NCI-H2081 (cell line): ENCODE results near the gene PRKAR1B.
"Not testable (repeated sequence)": the region's sequence is repeated elsewhere in the genome, so short reads cannot be mapped to it uniquely, and the experiment has no call there.

Source experiments
- DNase-seq, 2 experiments: peaks; one replicate each; lab custom pipeline; 2025; lab: John Stamatoyannopoulos, UW

PRKAR1B gene

DNA sequence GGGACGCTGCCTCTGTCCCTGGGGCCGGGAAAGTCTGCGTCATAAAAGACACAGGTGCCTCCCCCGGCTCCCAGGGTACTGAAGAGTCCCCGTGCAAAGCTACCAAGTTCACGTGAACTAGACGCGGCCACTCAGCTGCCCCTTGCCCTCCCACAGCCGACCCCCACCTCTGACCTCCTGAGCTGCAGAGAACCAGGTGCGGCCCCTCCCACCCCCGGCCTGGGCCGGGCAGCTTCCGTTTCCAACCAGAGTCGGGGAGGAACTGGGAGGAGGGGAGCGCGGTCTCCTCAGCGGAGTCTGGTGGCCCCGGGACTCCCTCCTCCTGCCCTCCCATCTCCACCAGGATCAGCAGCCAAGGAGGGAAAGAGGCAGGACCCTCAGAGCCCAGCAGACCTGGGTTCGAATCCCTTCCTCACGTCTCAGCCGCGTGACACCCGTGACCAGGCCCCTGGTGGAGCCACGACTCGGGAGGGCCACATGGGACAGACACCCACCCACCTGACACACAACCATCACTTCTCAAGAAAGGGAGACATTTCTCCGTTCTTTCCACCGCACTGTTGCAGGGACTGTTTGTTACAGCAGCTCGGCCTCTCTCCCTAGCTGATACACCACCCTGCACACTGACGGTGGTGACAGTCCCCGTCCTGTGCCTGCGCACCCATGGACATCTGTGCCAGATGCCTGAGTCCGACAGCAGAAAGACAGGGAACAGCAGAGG, 170.1 kb downstream of the PRKAR1B start:
- DNase-seq = no peak

DNA sequence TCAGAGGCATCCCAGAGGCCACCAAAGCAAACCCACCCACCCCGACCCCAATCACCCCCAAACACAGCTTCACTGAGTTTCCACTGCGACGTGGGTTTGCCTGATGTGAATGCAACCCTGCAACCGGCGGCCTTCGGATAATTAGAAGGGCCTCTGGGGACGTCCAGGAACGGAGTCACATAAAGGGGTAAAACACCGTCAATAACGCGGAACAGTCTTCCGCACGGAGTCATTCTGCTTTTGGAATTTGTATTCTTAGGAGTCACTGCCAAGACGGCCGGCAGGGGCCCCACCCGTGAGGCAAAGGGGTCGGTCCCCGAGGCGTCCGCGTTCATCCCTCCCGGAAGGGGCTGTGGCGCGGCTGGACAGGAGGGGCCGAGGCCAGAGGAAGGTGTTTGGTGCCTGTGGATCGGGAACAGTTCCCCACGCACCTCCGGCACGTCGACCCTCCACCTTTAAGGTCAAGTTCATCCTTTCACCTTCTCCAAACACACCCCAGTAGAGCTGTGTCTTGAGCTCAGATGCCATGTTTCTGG, 170.7 kb downstream of the PRKAR1B start:
- no peak for DNase-seq

DNA sequence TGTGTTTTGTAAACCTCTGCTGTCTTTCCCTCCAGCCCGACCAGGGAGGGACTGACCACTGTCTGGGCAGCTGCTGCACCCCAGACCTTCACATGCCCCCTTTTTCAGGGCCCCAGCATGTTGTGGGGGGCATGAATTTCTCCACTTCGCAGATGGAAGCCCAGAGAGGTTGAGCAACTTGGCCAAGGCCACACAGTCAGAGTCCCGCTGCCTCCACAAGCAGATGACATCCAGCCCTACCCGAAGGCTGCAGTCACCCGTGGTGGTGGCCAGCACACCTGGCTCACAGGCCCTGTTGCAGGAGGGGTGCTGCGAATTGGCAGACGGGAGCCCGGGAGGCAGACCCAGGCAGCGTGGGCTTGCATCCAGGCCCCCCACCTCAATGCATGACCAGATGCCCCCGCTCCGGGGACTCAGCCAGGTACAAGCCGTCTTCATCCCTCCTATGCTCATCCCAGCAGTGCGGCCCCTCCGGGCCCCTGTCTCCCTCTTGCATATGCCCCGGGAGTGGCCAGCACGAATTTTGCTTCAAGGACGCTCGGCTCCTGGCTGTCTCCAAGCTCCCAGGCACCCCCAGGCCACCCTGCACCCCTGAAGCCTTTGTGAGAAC, 171.4 kb downstream of the PRKAR1B start:
- no peak for DNase-seq

DNA sequence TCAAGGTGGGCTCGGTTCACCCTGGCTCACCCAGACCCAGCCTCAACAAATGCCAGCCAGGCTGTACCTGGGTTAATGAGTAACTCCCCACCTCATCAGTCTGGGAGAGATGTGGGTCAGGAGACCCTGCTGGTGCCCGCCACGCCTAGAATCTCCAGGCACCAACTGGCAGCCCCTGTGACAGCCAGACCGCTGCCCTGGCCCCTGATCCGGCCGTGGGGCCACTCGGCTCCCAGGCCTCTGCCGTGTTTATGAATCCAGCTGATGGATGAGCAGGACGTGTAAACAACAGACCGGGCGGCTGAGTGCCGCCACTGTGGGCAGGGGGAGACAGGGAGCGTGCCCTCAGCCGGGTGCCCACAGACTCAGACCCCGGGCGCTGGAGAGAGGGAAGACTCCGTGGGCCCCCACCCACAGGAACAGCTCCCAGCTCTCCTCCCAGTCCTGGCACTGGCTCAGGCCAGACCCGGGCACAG, 173.4 kb downstream of the PRKAR1B start:
- no peak for DNase-seq

DNA sequence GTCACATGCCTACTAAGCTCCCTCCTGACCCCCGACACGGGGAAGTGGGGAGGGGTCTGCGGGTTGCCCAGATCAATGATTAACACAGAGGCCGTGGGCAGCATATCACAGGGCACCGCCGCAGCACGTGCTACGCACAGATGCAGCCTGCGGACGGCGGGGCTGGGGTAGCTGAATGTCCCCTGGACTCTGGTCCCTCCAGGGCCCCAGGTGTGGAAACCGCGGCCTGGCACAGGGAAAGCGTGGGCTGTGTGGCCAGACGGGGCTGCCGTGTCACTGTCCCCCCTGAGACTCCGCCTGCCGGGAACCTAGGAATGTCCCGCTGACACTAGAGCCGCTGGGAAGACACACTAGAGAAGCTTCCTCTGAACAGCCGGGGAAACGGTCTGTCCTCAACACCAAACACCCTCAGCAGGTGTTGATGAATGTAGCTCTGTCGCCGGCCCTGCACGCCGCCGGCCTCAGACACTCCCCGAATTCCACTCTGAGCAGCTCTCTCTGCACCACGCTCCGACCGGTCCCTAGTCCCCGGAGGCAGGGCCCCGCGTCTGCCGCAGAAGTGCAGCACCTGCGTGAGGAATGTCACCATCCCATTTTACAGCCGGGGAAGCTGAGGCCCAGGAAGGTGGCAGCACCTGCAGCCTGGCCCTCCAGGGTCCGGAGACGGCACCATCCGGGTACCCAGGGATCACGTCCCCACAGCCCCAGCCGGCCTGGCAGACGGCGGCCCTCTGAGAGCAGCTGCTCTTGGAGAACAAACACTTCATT, 174.0 kb downstream of the PRKAR1B start:
- DNase-seq = no peak

DNA sequence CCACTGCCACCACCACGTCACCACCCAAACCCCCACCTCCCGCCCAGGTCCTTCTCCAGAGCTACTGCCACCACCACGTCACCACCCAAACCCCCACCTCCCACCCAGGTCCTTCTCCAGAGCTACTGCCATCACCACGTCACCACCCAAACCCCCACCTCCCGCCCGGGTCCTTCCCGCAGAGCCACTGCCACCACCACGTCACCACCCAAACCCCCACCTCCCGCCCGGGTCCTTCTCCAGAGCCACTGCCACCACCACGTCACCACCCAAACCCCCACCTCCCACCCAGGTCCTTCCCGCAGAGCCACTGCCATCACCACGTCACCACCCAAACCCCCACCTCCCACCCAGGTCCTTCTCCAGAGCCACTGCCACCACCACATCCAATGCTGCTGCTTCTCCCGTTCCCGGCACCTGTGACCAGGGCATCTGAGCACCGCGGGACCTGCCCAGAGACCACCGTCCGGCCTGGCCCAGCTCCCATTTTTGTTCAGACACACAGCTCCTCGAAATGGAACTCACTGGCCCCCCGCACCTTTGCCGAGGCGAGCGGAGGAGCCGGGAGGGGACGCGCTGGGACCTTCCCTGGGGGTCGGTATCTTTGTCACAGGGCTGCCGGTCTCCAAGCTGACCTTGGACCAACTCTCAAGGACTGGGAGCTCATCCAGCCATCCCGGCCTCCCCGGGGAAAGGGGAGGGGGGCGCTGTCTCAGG, 174.8 kb downstream of the PRKAR1B start:
- not testable (repeated sequence) for DNase-seq

DNA sequence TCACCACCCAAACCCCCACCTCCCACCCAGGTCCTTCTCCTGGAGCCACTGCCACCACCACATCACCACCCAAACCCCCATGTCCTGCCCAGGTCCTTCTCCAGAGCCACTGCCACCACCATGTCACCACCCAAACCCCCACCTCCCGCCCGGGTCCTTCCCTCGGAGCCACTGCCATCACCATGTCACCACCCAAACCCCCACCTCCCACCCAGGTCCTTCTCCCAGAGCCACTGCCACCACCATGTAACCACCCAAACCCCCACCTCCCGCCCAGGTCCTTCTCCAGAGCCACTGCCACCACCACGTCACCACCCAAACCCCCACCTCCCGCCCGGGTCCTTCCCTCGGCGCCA, 175.5 kb downstream of the PRKAR1B start:
- not testable (repeated sequence) for DNase-seq

DNA sequence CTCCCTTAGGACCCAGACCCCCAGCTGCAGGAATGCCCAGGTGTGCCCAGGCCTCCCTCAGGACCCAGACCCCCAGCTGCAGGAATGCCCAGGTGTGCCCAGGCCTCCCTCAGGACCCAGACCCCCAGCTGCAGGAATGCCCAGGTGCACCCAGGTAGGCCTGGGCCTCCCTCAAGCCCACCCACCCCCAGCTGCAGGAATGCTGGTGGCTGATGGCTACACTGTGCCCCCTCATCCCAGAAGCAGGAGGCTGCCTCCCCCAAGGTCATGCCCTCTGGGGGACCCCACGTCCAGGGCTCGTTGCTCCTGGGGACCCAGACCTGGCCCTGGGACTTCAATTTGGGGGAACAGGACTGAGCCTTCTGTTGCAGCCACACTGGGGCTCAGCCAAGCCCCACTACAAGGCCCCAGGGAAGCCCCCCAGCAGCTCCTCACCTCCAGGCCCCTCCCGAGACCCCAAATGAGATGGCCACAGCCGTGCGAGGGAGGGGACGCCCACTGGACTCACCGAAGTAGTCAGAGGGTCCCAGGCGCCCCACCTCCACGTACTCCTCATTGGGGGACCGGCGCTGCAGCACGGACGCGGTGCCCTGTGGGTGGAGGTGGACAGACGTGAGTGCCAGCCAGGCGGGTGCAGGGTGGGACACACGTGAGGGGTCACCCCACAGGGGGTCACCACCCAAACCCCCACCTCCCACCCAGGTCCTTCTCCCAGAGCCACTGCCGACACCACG, 176.0 kb downstream of the PRKAR1B start:
- DNase-seq = no peak

DNA sequence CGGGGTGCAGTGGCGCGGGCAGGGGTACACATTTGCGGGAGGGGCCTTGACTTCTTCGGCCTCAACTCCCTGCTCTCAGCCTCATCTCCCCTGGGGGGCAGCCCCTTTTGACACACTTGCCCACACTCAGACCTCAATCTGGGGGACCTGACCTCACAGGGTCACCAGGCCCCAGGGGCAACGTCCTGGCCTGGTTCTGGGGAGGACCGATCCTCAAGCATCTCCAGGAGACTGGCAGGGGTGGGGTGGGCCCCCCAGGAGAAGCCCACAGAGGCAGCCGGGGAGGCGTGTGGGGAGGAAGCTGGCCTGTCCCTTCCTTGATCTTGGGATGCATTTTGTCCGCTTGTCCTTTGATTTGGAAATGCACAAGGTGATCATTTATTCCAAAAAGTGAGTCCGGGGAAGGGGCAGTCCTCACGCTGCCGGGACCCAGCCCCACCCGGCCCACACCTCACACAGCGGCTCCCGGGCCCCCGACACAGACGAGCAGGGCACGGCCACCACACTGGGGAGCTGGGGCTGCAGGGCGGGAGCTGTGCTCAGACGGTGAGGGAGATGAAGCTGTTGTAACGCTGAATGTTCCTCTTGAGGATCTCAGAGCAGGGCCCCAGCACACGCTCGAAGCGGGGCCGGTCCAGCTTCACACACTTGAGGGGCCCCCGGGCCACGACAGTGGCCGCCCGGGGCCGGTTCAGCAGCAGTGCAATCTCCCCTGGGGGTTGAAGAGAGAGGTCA, 177.0 kb downstream of the PRKAR1B start:
- no peak for DNase-seq

DNA sequence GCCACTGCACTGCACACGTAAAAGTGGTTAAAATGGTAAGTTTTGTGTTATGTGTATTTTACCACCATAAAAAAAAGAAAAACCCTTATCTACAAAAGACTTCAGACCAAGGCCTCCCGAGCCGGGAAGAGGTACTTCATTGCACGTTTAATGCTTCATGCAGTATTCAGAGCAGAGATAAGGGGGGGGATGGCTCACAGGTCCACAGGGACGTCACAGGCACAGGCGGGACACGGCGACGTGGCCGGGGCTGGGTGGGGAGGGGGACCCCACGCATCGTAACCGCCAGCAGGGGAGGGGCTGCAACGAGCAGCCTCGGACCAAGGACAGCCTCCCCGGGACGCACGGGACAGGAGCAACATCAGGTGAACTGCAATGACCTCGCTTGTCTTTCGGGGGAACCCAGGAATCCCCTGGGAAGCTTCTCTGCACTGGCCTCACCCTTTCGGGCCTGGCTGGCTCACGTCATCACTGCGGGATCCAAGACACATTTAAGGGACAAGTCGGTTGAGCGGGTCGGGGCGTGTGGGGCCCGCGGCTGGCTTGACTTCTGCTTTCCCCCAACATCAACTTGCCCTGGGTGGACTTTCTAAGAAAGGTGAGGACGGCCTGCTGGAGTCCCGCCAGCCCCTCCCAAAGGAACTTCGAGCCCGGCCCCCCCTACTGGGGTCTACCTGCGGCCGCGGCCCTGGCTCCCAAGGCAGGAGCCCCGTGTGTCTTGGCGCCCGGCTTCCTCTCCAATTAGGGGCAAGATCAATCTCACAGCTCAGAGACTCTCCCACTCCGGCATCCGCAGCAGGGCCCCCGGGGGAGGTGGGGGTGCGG, 177.8 kb downstream of the PRKAR1B start:
- no peak for DNase-seq

DNA sequence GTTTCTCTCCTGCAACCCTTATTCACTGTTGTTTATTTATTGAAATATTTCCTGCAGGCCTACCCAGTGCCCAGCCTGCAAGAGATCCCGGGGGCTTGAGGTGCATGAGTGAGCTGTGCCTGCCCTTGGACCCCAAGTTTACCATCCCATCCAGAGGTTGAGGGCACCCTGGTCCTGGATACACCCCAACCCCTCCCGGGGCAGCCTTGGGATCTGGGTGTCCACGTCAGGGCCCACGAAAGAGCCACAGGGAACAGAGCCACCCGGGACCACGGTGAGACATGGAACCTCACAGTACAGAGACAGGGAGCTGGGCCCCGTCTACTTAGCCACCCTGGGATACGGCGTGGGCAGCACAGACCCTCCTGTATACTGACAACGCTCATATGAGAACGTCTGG, 178.7 kb downstream of the PRKAR1B start:
- DNase-seq = no peak

DNA sequence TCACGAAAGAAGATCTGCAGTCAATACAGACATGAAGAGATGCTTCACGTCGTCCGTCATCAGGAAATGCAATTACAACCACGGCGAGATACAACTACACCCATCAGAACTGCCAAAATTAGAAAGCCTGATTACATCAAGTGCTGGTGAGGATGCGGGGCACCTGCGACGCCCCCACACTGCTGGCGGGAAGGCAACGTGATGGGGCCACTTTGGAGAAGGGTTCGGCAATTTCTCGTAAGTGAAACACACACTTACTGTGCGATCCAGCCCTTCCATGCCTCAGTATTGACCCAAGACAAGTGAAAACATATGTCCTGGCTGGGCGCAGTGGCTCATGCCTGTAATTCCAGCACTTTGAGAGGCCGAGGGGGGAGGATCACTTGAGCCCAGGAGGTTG, 181.6 kb downstream of the PRKAR1B start:
- no peak for DNase-seq

DNA sequence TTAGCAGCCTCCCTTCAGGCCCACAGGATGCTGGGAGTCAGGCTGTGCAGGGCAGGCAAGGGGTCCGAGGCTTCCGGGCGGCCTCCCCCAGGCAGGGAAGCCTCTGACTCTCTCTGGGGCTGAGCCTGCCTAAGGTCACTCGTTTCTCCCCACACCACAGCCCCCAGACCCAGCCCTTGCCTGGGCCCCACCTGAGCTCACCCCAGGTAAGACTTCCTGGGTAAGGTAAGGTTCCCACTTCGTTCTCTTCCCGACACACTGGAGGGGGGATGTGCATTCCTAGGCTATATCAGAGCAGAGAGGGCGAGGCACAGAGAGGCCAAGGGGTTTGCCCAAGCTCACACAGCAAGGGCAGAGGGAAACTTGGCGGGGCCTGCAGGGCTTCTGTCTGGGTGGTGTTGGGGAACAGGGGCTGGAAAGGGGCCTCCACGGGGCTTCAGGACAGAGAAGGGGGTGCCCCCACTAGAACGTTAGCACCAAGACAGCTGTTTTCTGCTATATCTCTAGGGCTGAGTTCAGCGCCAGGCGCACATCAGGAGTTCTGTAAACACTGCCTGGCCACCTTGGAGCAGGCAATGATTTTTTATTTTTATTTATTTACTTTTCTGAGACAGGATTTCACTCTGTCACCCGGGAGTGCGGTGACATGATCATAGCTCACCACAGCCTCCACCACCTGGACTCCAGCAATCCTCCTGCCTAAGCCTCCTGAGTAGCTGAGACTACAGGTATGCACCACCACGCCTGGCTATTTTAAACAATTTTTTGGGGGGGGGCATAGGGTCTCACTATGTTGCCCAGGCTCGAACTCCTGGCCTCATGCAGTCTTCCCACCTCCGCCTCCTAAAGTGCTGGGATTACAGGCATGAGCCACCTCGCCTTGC, 182.5 kb downstream of the PRKAR1B start:
- DNase-seq = no peak

DNA sequence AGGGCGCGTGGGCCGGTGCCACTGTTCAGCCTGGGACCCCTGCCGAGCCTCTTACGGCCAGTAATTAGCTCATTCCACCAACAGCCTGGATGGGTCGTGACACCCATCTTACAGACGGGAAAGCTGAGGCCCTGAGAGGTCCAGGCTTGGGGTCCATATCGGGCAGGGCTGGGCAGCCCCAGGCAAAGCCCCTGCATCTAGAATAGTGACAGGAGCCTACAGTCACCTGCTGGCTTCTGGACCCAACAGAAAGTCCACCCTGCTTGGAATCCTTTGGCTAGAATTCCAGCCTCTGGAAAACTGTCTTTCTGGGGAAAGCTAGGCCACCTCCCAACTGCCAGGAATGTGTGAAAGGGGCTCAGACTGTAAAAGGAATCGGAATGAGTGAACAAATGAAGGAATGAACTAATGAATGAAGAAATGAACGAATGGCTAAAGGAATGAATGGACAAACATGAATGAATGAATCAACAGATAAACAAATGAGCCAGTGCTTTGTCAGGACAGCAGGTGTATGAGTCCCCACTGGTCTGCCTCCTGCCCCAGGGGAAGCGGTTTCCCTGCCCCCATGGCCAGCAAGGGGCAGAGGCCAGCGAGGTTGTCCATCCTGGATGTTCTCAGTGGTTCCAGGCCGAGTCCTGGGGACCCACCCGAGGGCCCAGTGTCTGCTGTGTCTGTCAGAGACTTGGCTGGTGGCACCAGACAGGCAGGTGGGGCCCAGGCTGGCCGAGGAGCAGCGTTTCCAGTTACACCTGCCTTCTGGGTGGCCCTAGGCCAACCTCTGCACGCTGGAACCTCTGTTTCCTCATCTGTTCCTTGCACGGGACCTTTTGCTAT, 183.4 kb downstream of the PRKAR1B start:
- DNase-seq = no peak

DNA sequence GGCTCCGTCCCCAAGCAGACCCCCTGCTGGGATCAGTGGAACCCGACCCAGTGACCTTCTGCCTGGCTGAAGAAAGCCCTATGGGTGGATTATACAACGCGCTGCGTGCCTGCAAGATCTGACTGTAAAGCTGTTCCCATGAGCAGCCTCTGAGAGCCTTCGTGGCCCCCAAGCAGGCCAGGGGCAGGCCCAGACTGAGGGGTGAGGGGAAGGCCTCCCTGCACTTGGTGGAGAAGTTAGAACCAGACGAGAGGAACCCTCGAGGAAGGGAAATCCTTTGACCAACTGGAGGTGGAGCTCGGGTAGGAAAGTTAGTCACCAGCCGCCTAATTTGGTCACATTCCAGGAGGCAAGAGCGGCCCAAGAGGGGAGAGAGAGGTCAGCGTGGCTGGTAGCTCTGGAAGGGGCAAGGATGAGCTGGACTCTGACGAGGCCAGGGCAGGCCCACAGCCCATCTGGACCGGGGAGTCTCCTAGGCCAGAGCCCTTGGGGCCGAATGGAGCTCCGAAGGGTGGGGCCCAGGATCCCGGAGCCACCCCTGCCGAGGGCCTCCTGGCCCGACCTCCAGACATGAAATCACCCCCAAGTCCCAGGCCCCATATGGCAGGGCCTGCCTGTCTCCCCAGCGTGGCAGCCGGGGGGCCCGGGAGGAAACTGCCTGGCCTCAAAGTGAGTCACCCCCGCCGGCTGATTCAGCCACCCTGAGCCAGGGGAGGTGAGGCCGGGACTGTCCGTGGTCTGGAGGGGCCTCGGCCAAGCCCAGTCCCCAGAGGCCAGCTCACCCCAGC, 184.2 kb downstream of the PRKAR1B start:
- no peak for DNase-seq

DNA sequence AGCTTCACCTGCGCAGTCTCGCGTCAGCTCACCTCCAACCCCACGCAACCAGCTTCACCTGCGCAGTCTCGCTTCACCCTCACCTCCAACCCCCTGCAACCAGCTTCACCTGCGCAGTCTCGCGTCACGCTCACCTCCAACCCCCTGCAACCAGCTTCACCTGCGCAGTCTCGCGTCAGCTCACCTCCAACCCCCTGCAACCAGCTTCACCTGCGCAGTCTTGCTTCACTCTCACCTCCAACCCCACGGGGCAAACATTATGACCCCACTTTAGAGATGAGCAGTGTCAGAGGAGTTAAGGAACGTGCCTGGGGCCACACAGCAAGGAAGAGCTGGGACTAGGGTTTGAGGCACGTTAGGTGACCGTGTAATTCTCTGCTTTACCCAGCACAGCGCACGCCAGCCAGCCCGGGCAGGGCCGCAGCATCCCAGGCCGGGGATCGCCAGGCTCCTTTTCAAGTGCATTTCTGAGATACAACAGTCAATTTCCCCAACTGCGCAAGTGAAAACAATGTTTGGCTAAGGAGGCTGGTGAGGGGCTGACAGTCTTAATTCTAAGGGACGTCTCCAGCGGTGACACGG, 184.9 kb downstream of the PRKAR1B start:
- DNase-seq = no peak

DNA sequence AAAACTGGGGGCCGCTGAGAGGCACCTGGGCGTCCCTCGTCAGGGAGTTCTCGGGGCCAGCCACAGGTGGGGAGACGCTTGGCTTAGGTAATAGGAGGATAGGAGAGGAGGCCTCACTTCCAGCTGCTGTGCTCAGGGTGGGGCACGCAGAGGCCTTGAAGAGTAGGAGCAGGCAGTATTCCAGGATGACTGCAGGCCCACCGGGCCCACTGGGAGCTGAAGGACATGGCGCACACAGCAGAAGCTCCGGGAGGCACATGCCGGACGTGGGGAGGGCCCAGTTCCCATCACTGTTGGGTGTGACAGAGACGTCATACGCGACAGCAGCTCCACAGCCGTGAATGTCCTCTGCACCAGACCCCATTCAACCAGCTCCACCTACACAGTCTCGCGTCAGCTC, 185.4 kb downstream of the PRKAR1B start:
- DNase-seq = no peak
